C1 segment of cervical spinal cord (tissue), 14 donors: ENCODE measurements around the gene TCF4.

Experiments
- DNase-seq, 14 donors: peaks; one replicate each; lab custom pipeline; 2025; lab: John Stamatoyannopoulos, UW

The TCF4 gene

DNA sequence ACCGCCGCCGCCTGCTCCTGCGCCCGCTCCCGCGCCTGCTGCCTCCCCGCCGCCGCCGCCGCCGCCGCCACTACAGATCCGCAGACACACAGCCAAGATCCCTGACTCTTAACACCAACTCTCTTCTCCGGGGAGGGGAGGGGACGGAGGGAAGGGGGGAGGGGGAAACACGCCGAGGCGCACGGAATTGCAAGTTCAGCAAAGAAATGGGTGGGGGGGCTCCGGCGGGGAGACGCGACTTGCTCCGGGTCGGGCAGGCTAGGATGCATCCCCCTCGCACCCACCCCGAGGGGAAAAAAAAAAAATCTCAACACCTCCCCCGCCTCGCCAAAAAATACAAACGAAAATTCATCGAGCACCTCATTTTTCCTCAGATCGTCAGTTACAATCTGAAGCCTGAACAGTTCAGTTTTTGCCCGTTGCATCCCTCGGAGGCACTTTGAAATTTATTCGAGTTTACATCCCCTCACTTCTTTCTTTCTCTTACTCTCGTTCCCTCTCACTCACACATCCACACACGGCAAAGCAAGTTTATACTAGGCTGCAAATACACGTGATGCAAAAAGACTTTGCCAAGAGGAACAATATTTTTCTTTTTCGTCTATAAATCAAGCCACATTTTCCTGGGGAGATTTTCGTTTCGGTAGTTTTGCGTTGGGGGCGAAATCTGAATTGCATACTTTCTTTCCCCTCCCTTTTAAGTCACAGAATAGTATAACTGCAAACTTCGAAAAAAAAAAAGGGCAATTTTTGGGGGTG is at the start of gene TCF4:
TSS of gene TCF4 (minus strand) at position 82 of the 759 bp plus-strand sequence. CDS start 1,076 bp downstream, outside the sequence.
- DNase-seq: peak in 13 of 14 donors; percentile 3 to 75 (median 56)

GRCh38 chr18:55637204-55637603 is 49.2 kb upstream of the TCF4 start:
- no peak for DNase-seq

DNA sequence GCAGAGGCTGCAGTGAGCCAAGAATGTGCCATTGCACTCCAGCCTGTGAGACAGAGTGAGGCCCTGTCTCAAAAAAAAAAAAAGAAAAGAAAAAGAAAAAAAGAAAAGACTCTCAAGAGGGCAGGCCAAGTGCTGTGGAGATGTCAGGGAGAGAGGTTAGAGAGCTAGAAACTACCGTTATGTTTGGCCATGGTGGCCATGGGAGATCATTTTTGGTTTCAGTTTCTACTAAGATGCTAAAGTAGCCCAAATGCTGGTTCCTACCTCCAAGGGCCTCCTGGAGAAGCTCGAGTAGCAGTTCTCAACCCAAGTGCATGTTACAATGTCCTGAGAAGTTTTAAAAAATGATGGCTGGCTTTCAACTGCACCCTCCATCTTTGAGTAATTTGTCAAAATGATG is 47.4 kb upstream of the TCF4 start:
- DNase-seq: no peak

DNA sequence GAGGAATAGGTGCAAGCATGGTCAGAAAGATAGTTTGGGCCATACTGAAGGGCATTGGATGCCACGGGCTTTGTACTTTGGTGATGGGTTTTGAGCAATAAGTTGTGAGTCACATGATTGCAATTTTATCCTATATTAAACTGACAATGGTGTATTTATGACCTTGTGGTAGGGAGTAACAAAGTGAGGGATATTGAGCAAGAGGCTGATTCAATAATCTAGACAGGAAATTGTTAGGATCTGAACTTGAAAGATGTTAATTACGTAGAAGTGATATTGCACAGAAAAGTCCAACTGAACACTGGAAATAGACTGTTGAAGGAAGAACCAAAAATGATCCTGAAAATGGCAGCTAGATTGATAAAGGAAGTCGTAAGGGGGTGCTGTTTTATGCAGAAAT is 46.6 kb upstream of the TCF4 start:
- no peak for DNase-seq

- DNase-seq: no peak
Observed at GRCh38 chr18:55633032-55633431, 45.0 kb upstream of the TCF4 start.

DNA sequence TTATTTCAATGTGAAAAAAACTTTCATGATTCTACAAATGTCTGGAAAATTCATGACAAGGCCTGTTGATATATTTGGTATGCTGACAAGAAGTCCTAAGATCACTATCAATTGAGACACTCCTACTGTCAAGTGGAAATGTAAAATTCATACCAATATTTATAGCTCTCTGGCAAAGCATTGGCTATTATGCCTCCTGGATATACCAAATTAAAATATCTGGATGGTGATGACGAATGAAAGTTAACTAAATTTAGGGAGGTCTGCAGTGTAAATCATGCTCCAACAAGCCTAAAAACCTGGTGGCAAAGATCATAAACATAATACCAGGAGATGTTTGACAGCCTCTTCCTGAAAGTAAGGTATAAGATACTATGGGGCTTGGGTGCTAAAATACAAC is 41.1 kb upstream of the TCF4 start:
- no peak for DNase-seq

- no peak for DNase-seq
Observed at GRCh38 chr18:55627007-55627406, 39.0 kb upstream of the TCF4 start.

DNA sequence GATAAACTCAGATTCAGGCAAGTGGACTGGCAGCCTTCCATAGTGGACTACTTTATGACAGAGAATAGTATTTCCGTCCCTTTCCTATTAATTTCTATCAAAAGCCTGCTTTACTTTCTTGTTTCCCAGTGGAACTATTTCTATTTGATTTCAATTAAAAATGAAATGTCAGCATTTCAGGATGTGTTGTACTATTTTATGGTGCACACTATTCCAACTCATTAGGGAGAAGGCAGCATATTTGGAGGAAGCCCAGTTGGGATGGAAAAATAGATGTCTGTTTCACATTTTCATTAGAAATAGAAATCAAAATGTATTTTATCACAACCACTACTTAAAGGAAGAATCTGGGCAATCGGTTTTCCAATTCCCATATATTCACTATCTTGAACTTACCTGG is 37.9 kb upstream of the TCF4 start:
- no peak for DNase-seq

DNA sequence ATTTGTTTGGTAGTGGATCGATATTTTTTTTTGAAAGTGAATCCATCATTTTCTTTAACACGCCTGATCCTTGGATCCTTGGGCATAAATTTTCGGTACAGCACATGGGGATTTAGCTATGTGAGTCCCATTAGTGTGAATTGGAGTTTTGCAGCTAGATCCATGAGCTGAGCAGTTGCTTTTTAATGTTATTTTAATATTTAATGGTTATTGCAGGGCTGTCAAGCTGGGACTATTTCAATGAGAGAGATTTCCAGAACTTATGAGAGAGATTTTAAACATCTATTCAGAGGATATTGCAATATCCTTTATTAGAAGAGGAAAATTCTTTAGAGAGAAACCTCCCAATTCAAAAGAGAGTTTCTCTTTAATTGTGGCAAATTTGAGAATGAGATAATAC is 35.6 kb upstream of the TCF4 start:
- no peak for DNase-seq

DNA sequence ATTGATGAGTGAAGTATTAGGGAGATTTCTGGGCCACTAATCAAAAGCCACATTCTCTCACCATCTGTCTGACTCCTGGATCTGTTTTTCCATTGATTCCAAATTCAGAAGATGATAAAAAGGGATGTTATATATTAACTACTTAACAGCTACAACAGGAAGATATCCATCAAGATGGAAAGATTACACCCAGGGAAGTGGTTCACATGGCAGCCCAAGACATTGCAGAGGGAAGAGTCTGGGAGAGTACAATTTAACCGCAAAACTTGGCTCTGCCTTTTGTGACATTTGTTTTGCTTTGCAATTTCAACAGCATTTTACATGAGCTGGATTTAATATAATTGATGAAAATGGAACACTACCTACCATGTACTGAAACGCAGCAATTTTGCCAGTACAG is 22.5 kb upstream of the TCF4 start:
- no peak for DNase-seq

GRCh38 chr18:55609160-55609825 is 21.3 kb upstream of the TCF4 start:
- no peak for DNase-seq

- DNase-seq: no peak
Observed at GRCh38 chr18:55608497-55608896, 20.5 kb upstream of the TCF4 start.

- no peak for DNase-seq
Observed at GRCh38 chr18:55607773-55608172, 19.8 kb upstream of the TCF4 start.

- DNase-seq: no peak
Observed at GRCh38 chr18:55605733-55606338, 17.8 kb upstream of the TCF4 start.

DNA sequence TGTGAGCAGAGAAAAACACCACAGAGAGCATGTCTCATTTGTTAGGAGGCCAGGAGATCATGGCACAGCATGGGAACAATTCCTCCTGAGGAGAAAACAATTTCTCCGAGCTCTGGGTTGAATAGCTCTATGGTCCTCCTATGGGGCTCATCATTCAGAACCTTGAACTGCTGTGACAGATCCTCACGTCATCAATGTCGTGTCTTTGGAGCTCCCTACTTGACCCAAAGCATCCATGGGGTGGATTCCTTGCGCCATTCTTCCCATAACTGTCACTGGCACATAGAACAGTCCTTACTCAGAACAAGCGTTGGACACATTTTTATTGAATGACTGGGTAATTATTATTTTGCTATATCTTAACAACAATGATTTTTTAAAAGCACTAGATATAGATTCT is 15.8 kb upstream of the TCF4 start:
- DNase-seq: no peak

DNA sequence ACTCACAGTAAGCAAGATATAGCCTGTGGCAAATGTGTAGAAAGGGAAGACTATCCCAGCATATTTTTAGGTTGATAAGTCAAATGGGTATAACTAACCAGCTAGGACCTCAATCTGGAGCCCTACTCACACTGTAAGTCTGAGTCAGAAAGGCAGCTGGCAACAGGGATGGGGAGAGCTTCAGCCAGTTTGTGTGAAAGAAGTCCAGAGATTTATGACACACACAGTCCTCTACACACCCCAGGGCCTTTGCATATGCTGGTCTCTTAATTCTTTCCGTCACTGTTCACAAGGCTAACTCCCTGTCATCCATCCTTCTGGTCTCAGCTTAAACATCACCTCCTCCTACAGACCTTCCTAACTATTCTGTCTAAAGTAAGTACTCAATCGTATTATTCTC is 5.9 kb upstream of the TCF4 start:
- DNase-seq: no peak

DNA sequence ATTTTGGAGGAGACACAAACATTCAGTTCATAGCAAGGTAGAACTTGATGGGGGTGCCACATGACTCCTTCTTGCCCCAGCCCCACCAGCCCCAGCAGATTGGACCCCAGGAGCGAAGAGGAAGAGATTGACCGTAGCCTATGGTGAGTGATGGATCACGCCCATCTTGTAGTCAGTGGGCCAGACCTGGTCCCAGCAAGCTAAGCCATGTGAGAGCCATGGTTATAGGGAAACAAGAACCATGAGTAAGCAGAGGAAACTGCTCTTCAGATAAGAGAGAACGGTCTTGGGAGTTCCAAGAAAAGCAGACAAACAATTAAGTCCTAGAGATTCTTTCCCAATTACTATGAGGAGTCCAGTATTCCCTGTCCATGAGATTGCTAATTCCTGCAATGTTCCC is 4.6 kb upstream of the TCF4 start:
- DNase-seq: no peak

GRCh38 chr18:55592106-55592505 is 4.1 kb upstream of the TCF4 start:
- DNase-seq: no peak

DNA sequence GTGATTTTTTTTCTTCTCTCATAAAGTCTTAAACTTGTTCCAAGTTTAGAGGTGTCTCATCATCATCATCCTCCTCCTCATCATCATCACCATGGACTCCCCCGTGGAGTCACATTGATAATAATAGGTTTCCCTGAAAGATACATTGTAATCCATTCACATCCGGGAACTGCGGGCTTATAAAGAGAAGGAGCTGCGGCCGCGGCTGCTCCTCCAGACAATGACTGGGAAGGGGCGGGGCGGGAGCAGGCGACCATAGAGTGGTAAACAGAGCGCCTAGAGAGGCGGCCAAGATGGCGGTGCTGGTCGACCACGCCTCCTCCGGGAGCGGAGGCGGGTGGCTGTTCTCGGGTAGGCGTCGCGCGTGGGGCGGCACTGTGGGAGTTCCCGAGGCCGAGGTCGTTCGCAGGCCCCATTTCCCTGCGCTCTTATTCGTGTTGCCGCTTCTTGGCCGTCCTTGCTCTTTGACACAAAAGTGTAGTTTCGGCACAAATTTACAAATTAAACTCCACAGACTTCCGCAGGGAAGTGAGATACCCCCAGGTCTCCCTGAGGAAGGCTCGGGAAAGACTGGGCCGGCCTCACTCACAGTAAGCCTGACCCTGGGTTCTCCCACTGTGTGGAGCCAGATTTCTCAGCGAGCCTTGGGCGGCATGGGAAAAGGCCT is 1.8 kb upstream of the TCF4 start:
- peak; percentile 54 to 95 (median 90) for DNase-seq

DNA sequence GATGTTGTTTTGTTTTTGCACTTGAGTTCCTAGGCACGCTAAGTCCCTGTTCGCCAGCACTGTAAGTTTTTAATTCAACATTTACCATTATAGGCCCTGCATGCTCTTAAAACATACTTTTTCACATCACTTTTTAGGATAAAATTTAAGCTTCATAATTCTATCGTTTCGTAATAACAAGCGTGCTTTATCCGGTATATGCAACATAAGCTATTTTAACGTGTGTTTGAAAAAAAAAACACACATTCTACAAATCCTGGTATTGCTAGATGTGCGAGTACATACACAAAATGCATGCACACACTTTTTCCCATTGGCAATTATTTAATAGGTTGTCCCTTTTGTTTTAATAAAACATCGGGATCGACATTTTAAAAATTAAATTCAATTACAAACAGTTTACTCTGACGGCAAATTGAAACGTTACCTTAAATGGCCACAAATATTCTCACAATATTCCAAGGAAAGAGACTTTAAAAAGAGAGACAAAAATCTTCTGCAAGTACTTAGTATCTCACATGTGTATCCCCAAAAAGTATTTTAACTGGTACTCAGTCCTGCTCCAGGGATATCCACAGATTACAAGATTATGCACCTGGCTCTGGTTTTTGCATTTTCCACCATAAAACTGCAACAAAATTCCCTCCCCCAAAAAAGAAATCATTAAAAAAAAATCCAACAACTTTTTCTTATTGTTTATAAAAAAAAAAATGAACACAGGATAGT is 1.0 kb upstream of the TCF4 start:
- no peak for DNase-seq

DNA sequence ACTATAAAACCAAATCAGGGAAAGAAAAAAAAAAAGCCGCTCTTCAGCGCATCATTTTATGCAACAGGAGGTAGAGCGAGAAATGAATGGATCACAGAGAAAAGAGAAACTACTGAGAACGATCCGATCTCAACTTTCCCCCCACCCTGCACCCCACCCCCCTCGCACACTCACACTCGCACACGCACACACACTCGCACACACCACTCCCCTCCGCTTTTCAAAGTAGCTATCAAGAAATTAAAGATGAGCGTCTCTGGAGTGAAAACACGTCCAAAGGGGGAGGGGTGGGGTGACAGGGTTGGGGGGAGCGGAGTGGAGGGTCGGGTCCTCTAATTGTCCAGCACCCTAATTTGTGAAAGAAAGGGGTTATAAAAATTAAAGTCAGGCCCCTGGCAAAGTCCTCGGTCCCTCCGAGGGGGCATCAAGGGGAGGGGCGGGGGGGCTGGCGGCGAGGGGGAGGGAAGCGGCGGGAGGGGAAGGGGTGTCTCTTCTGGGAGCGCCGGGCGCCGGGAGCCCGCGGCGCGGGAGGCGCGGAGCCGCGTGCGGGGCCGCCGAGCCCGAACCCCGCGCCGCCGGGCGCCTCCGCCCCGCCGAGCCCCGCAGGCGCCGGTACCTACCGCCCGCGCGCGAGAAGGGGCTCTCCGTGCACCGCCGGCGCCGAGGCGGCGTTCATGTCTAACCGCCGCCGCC is 428 bp downstream of the TCF4 start:
- peak in 9 of 14 donors; percentile 3 to 75 (median 43) for DNase-seq
